K562 (cell line): ENCODE results near the gene BTBD2. TPM values are rescaled to one million over a fixed set of nuclear protein-coding genes. Genes with fewer than 3 reads are reported as not detected.

Experiments
- BDP1 ChIP-seq: IDR thresholded peaks from 3 replicates; pipeline ENCODE4 v1.6.1; 2011; ENCODE audit not compliant: insufficient read length, insufficient read depth
- EWSR1 ChIP-seq: fragments of 450-650 bp; IDR thresholded peaks from 2 replicates; pipeline ENCODE4 v1.6.1; 2018; ENCODE audit warnings: borderline replicate concordance, mild to moderate bottlenecking, low read depth, moderate library complexity; ENCODE audit not compliant: partially characterized antibody
- HNRNPUL1 ChIP-seq: fragments of 200-400 bp; formaldehyde crosslinking; IDR thresholded peaks from 2 replicates; pipeline ENCODE4 v1.6.1; 2017; ENCODE audit warnings: low read length
- MCM7 ChIP-seq, 2 experiments: fragments of 450-650 bp; IDR thresholded peaks; 2 replicates each; pipeline ENCODE4 v1.6.1; 2016 to 2018
- SMAD2 ChIP-seq: fragments of 150-350 bp; IDR thresholded peaks from 2 replicates; pipeline ENCODE4 v1.6.1; 2014; ENCODE audit warnings: low read depth, mild to moderate bottlenecking, low read length
- ZNF431 ChIP-seq: sonication (generic); formaldehyde crosslinking; IDR thresholded peaks from 2 replicates; pipeline ENCODE4 v1.8.0; 2022; ENCODE audit warnings: mild to moderate bottlenecking, missing genetic modification reagents
- polyA plus RNA-seq, 8 experiments: library from polyadenylated mRNA; depleted of rRNA in 4 of 8; stranded (reverse) in 5 of 8; unstranded in 3 of 8; fragments of >200 nt; fragmentation: Nextera tagmentation in 2 of 8; fragmentation: Illumina TruSeq in 1 of 8; extraction: Ambion mirVana in 2 of 8; extraction: Trizol in 1 of 8; gene quantifications; 2 replicates each; pipeline versions ENCODE4 v1.2.1 to v1.2.3, GENCODE V29; 2011 to 2014; ENCODE audit warnings: inconsistent platforms in 1 of 8, missing spikeins in 1 of 8
- total RNA-seq, 7 experiments: library from RNA; depleted of rRNA in 6 of 7; stranded (reverse); fragments of >200 nt in 6 of 7; fragmentation: Illumina TruSeq in 2 of 7; extraction: Trizol in 2 of 7; gene quantifications; 2 replicates each; pipeline versions ENCODE4 v1.2.1 to v1.2.3, GENCODE V29; 2011 to 2021; ENCODE audit warnings: low replicate concordance in 1 of 7
- TF ChIP-seq, protein P1 (sequence below): fragments of 250-450 bp; sonication (Bioruptor Pico); IDR thresholded peaks from 2 replicates; pipeline ENCODE4 v1.8.0; 2021; ENCODE audit warnings: borderline replicate concordance, mild to moderate bottlenecking, moderate library complexity; ENCODE audit not compliant: poor library complexity, severe bottlenecking
- TF ChIP-seq, protein P2 (sequence below), 2 experiments: fragments of 450-650 bp in 1 of 2; sonication (generic) in 1 of 2; formaldehyde crosslinking in 1 of 2; IDR thresholded peaks; 2 replicates each; pipeline versions ENCODE4 v1.7.1 to v1.9.0; 2016 to 2022; ENCODE audit warnings: inconsistent platforms in 1 of 2, mild to moderate bottlenecking in 1 of 2, missing genetic modification reagents in 1 of 2
- TF ChIP-seq, protein P3 (sequence below), 2 experiments: fragments of 450-650 bp; conservative IDR thresholded peaks; 2 replicates each; pipeline ENCODE4 v1.6.1; 2017; ENCODE audit warnings: mild to moderate bottlenecking in 2 of 2, moderate library complexity in 2 of 2
- TF ChIP-seq, protein P4 (sequence below): sonication (generic); formaldehyde crosslinking; IDR thresholded peaks from 2 replicates; pipeline ENCODE4 v1.9.0; 2022; ENCODE audit warnings: mild to moderate bottlenecking, missing genetic modification reagents
- TF ChIP-seq, protein P5 (sequence below): fragments of 250-450 bp; sonication (Bioruptor Pico); IDR thresholded peaks from 2 replicates; pipeline ENCODE4 v1.4.0; 2020

BTBD2 gene
- total and polyA plus RNA-seq, 9 of the 15 experiments (the other 6 are each of a cell fraction or from before 2014, with no cell fraction given), result 0.10 to 15.6 (median 6.9) TPM

DNA sequence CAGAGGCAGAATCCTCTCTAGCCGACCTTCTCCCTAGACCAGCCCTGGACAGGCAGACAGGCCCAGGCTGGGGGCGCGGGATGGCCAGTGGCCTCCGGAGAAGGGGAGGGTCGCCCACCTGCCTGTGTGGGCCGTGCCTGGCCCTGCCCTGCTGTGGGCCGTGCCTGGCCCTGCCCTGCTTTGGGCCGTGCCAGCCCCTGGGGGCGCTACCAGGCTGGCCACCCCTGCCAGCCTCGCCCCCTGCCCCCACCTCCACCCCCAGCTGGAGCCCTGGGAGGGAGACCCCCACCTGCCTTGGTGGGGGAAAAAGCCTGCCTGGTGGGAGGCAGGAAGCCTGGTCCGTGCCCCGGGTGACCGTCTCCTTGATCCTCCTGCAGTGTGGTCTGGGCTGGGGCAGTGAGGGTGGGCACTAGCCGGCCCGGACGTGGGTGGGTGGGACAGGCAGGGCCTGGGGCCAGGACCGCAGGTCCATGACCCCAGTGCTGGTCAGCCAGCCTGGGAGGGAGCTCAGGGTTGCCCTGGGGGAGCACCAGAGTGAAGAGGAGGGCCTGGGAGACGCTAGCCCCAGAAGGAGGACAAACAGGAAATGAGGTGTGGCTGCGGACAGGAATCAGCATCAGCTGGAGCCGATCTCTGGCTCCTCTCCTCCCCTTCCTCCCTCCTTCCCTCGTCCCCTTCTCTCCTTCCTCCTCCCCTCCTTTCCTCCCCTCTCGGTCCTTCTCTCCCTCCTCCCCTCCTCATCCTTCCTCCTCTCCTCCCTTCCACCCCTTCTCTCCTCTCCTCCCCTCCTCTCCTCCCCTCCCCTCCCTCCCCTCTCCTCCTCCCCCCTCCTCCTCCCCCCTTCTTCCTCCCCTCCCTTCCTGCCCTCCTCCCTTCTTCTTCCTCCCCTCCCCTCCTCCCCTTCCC, 40.7 kb upstream of the BTBD2 start (continued):
- TF ChIP-seq HNRNPUL1 (no peak), ZNF431 (CRISPR knock-in tag) (no peak), MCM7 (IDR thresholded peaks at IDR 0.05) (no peak), BDP1 (no peak), SMAD2 (no peak), EWSR1 (no peak)
- TF ChIP-seq, protein P1, sequence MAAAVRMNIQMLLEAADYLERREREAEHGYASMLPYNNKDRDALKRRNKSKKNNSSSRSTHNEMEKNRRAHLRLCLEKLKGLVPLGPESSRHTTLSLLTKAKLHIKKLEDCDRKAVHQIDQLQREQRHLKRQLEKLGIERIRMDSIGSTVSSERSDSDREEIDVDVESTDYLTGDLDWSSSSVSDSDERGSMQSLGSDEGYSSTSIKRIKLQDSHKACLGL (CRISPR knock-in tag), result no peak
- TF ChIP-seq, protein P2, sequence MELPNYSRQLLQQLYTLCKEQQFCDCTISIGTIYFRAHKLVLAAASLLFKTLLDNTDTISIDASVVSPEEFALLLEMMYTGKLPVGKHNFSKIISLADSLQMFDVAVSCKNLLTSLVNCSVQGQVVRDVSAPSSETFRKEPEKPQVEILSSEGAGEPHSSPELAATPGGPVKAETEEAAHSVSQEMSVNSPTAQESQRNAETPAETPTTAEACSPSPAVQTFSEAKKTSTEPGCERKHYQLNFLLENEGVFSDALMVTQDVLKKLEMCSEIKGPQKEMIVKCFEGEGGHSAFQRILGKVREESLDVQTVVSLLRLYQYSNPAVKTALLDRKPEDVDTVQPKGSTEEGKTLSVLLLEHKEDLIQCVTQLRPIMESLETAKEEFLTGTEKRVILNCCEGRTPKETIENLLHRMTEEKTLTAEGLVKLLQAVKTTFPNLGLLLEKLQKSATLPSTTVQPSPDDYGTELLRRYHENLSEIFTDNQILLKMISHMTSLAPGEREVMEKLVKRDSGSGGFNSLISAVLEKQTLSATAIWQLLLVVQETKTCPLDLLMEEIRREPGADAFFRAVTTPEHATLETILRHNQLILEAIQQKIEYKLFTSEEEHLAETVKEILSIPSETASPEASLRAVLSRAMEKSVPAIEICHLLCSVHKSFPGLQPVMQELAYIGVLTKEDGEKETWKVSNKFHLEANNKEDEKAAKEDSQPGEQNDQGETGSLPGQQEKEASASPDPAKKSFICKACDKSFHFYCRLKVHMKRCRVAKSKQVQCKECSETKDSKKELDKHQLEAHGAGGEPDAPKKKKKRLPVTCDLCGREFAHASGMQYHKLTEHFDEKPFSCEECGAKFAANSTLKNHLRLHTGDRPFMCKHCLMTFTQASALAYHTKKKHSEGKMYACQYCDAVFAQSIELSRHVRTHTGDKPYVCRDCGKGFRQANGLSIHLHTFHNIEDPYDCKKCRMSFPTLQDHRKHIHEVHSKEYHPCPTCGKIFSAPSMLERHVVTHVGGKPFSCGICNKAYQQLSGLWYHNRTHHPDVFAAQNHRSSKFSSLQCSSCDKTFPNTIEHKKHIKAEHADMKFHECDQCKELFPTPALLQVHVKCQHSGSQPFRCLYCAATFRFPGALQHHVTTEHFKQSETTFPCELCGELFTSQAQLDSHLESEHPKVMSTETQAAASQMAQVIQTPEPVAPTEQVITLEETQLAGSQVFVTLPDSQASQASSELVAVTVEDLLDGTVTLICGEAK (IDR thresholded peaks at IDR 0.05), result peak; percentile 75; the same call in 1 of the 2 replicates
- TF ChIP-seq, protein P2 (CRISPR knock-in tag; IDR thresholded peaks at IDR 0.05), result no peak
- TF ChIP-seq, protein P3, sequence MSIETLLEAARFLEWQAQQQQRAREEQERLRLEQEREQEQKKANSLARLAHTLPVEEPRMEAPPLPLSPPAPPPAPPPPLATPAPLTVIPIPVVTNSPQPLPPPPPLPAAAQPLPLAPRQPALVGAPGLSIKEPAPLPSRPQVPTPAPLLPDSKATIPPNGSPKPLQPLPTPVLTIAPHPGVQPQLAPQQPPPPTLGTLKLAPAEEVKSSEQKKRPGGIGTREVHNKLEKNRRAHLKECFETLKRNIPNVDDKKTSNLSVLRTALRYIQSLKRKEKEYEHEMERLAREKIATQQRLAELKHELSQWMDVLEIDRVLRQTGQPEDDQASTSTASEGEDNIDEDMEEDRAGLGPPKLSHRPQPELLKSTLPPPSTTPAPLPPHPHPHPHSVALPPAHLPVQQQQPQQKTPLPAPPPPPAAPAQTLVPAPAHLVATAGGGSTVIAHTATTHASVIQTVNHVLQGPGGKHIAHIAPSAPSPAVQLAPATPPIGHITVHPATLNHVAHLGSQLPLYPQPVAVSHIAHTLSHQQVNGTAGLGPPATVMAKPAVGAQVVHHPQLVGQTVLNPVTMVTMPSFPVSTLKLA (conservative IDR thresholded peaks at IDR 0.05), result no peak
- TF ChIP-seq, protein P4, sequence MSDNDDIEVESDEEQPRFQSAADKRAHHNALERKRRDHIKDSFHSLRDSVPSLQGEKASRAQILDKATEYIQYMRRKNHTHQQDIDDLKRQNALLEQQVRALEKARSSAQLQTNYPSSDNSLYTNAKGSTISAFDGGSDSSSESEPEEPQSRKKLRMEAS (CRISPR knock-in tag), result 0 out of 2 replicates have a peak, but pooled peaks have one; percentile 5
- TF ChIP-seq, protein P5, sequence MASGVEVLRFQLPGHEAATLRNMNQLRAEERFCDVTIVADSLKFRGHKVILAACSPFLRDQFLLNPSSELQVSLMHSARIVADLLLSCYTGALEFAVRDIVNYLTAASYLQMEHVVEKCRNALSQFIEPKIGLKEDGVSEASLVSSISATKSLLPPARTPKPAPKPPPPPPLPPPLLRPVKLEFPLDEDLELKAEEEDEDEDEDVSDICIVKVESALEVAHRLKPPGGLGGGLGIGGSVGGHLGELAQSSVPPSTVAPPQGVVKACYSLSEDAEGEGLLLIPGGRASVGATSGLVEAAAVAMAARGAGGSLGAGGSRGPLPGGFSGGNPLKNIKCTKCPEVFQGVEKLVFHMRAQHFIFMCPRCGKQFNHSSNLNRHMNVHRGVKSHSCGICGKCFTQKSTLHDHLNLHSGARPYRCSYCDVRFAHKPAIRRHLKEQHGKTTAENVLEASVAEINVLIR (CRISPR knock-in tag), result no peak
